Spleen (tissue), 11 donors: ENCODE data around the gene CD58. TPM values are rescaled to one million over a fixed set of nuclear protein-coding genes. Genes with fewer than 3 reads are reported as not detected.

Experiments
- DNase-seq: peaks from one replicate; pipeline ENCODE4 v3.0.0-alpha.2; 2020
- H3K27ac ChIP-seq, 8 donors: fragments of 200-600 bp; sonication (generic) in 7 of 8; 1 replicate in 4 of 8; 2 replicates in 4 of 8; pipeline versions ENCODE4 v1.5.0 to v1.8.0; 2016 to 2021; ENCODE audit warnings: inconsistent platforms in 4 of 8, mild to moderate bottlenecking in 4 of 8, moderate library complexity in 1 of 8
- H3K27me3 ChIP-seq, 7 donors: fragments of 200-600 bp; sonication (generic) in 6 of 7; replicated peaks in 1 of 7; 1 replicate in 4 of 7; 2 replicates in 3 of 7; pipeline versions ENCODE4 v1.5.0 to v1.8.0; 2016 to 2021; ENCODE audit warnings: inconsistent platforms in 3 of 7, mild to moderate bottlenecking in 1 of 7
- H3K36me3 ChIP-seq, 6 donors: fragments of 200-600 bp; sonication (generic) in 5 of 6; 1 replicate in 4 of 6; 2 replicates in 2 of 6; pipeline versions ENCODE4 v1.5.0 to v1.8.0; 2016 to 2021; ENCODE audit warnings: inconsistent platforms in 2 of 6
- H3K4me1 ChIP-seq, 6 donors: fragments of 200-600 bp; sonication (generic) in 5 of 6; 1 replicate in 3 of 6; 2 replicates in 3 of 6; pipeline versions ENCODE4 v1.5.0 to v1.8.0; 2016 to 2021; ENCODE audit warnings: inconsistent platforms in 3 of 6
- H3K4me3 ChIP-seq, 8 donors: fragments of 200-600 bp; sonication (generic) in 7 of 8; 1 replicate in 4 of 8; 2 replicates in 4 of 8; pipeline versions ENCODE4 v1.5.0 to v1.8.0; 2016 to 2021; ENCODE audit warnings: inconsistent platforms in 4 of 8, mild to moderate bottlenecking in 4 of 8, moderate library complexity in 2 of 8
- H3K9me3 ChIP-seq, 8 donors: fragments of 200-600 bp; sonication (generic) in 7 of 8; 1 replicate in 4 of 8; 2 replicates in 4 of 8; pipeline versions ENCODE4 v1.5.0 to v1.8.0; 2016 to 2021; ENCODE audit warnings: inconsistent platforms in 4 of 8
- CTCF ChIP-seq, 11 experiments: fragments of 200-600 bp in 7 of 11; fragments of 450-650 bp in 4 of 11; sonication (generic) in 4 of 11; IDR thresholded peaks in 8 of 11; conservative IDR thresholded peaks in 3 of 11; 1 replicate in 7 of 11; 2 replicates in 4 of 11; pipeline versions ENCODE4 v1.4.0 to v1.8.0; 2016 to 2021; ENCODE audit warnings: antibody characterized with exemption in 11 of 11, inconsistent platforms in 4 of 11, mild to moderate bottlenecking in 1 of 11
- POLR2A ChIP-seq, 3 donors: fragments of 450-650 bp; IDR thresholded peaks; one replicate each; pipeline ENCODE4 v1.5.1; 2017; ENCODE audit warnings: antibody characterized with exemption in 3 of 3, mild to moderate bottlenecking in 1 of 3
- POLR2AphosphoS5 ChIP-seq, 3 donors: sonication (generic); formaldehyde crosslinking; IDR thresholded peaks; one replicate each; pipeline ENCODE4 v1.5.1; 2017; ENCODE audit warnings: antibody characterized with exemption in 3 of 3
- WGBS, 5 donors: extraction: QIAGEN DNeasy Blood & Tissue Kit in 3 of 5; methylation state at CpG; one replicate each; pipeline versions ENCODE4 v1.1.5 to v1.1.7; 2013 to 2018; 5-methylcytosine and 5-hydroxymethylcytosine counted together
- intact Hi-C: fragments of 100-400 bp; cut with DNase I; formaldehyde crosslinking; loops from one replicate; pipeline ENCODE4 v1.15.0; 2023; ENCODE audit warnings: low total_unique reads
- polyA plus RNA-seq, 3 donors: library from polyadenylated mRNA; stranded (reverse); fragments of 200-250 nt; gene quantifications; one replicate each; pipeline ENCODE4 v1.2.1, GENCODE V29; 2013
- total RNA-seq, 7 donors: library from RNA; depleted of rRNA in 3 of 7; stranded (reverse); fragments of >200 nt in 3 of 7; fragmentation: NEBNext Ultra II Directional in 4 of 7; extraction: Animal tissue kit (Norgen Biotek cat#: 25700) in 4 of 7; gene quantifications; one replicate each; pipeline versions ENCODE4 v1.1.0 to v1.2.1, GENCODE V29; 2016 to 2021
- donor health status: healthy with polysubstance abuse.
- donor health status: DM: no; HTN: no; CAD: no; lungs with moderate emphysema.
- donor health status: DM: no; HTN: no; CAD: no.
- donor health status: Bipolar disorder and iron deficiency.
- donor health status: healthy.
- donor health status: DM: no; HTN: no; CAD: no.
- donor health status: DM: yes; HTN: yes; CAD: no.

Gene CD58
- total and polyA plus RNA-seq, 10 donors = 9.7 to 52.1 (median 30.0) TPM

GRCh38 chr1:116574581-116575291 lies 3.9 kb upstream of the CD58 start:
- Histone ChIP-seq H3K36me3 (no peaks in the 10 kb centered on the region), H3K4me3 (no peak overlapping the region), H3K27ac (peak overlapping the region in 1 of 8 donors; percentile 27), H3K9me3 (no peaks in the 10 kb centered on the region), H3K27me3 (no peaks in the 10 kb centered on the region), H3K4me1 (peaks cover 8 to 56% (median 35%) of the 10 kb centered on the region in 6 donors)
- WGBS, 5 donors = 25 to 34% (median 29%) methylated on average over 11 of the region's 11 CpGs
- intact Hi-C loops = loop anchor here (10.0 kb wide), 1 partner anchor 60 kb away; no protein-coding TSS in a partner anchor
- no peak for TF ChIP-seq POLR2A (IDR thresholded peaks at IDR 0.05)
- TF ChIP-seq CTCF (IDR thresholded peaks at IDR 0.05 in 8 of 11, conservative IDR thresholded peaks at IDR 0.05 in 3 of 11) = peak; percentile 74 to 93 (median 88)
- TF ChIP-seq POLR2AphosphoS5 (IDR thresholded peaks at IDR 0.05) = no peak
- no peak for DNase-seq

- H3K27ac ChIP-seq = peak overlapping the region in 2 of 8 donors; percentile 5 to 27
- intact Hi-C loops = loop anchor here (10.0 kb wide), 1 partner anchor 59 kb away; no protein-coding TSS in a partner anchor
- no peak for DNase-seq
- TF ChIP-seq POLR2A (IDR thresholded peaks at IDR 0.05) = no peak
- no peak for TF ChIP-seq CTCF (IDR thresholded peaks at IDR 0.05 in 8 of 11, conservative IDR thresholded peaks at IDR 0.05 in 3 of 11)
- TF ChIP-seq POLR2AphosphoS5 (IDR thresholded peaks at IDR 0.05) = no peak
- H3K4me3 ChIP-seq = no peak overlapping the region
- H3K36me3 ChIP-seq = no peaks in the 10 kb centered on the region
- H3K4me1 ChIP-seq = peaks cover 15 to 68% (median 47%) of the 10 kb centered on the region in 6 donors
- 53 to 69% (median 59%) methylated on average over 7 of the region's 7 CpGs for WGBS, 5 donors
- no peaks in the 10 kb centered on the region for H3K9me3 ChIP-seq
- no peaks in the 10 kb centered on the region for H3K27me3 ChIP-seq
These were observed 2.7 kb upstream of the CD58 start for GRCh38 chr1:116573431-116574095.

GRCh38 chr1:116572771-116573430 lies 2.1 kb upstream of the CD58 start:
- 75 to 84% (median 82%) methylated on average over 4 of the region's 4 CpGs for WGBS, 5 donors
- peaks cover 15 to 73% (median 52%) of the 10 kb centered on the region in 6 donors for H3K4me1 ChIP-seq
- intact Hi-C loops = loop anchor here (10.0 kb wide), 1 partner anchor 58 kb away; no protein-coding TSS in a partner anchor

More at GRCh38 chr1:116572771-116573430, 2.1 kb upstream of the CD58 start:
- Histone ChIP-seq H3K9me3 (no peaks in the 10 kb centered on the region), H3K36me3 (no peaks in the 10 kb centered on the region), H3K4me3 (no peak overlapping the region), H3K27me3 (no peaks in the 10 kb centered on the region), H3K27ac (no peak overlapping the region)
- TF ChIP-seq POLR2A (IDR thresholded peaks at IDR 0.05) (no peak), CTCF (IDR thresholded peaks at IDR 0.05 in 8 of 11, conservative IDR thresholded peaks at IDR 0.05 in 3 of 11) (no peak)
- DNase-seq = no peak
